ENCODE measurements around the gene GOLGA6L7. TPM values are rescaled to one million over a fixed set of nuclear protein-coding genes. Genes with fewer than 3 reads are reported as not detected.
"Not testable (repeated sequence)": the region's sequence is repeated elsewhere in the genome, so short reads cannot be mapped to it uniquely, and the experiment has no call there.

Gene GOLGA6L7
- total and polyA plus RNA-seq, 2 of the 13 experiments (the other 11 are each of a cell fraction or from before 2014, with no cell fraction given) = not detected

- TF ChIP-seq GMEB1 (CRISPR knock-in tag; IDR thresholded peaks at IDR 0.05; ENCODE audit: borderline replicate concordance) (peak; percentile 82; the same call in 1 of the 2 replicates), POGZ (CRISPR knock-in tag; IDR thresholded peaks at IDR 0.05) (0 out of 2 replicates have a peak, but pooled peaks have one; percentile 17)
Observed at GRCh38 chr15:28831897-28832587, 16.4 kb downstream of the GOLGA6L7 start (continued).

- in situ Hi-C loops (cut with HindIII; ENCODE audit: extremely low pct_ligation_motif_present, low pct_unique_long_range_greater_than_20kb) = not testable (repeated sequence)
Observed at GRCh38 chr15:28821420-28821819, 27.0 kb downstream of the GOLGA6L7 start.

GRCh38 chr15:28819930-28820295 is 28.5 kb downstream of the GOLGA6L7 start:
- H3K27me3 ChIP-seq (ENCODE audit: control insufficient read depth in 1 of 2, insufficient read depth in 2 of 2, low read length in 2 of 2); H4K20me1 ChIP-seq (ENCODE audit: insufficient read depth, low read length); in situ Hi-C loops (cut with HindIII; ENCODE audit: extremely low pct_ligation_motif_present, low pct_unique_long_range_greater_than_20kb); intact Hi-C loops (cut with micrococcal nuclease; ENCODE audit: unreplicated experiment); H2AFZ ChIP-seq (ENCODE audit: low read length); H3K36me3 ChIP-seq (replicated peaks in 1 of 2; ENCODE audit: control insufficient read depth in 1 of 2, insufficient read depth in 2 of 2, low read length in 2 of 2); H3K79me2 ChIP-seq (ENCODE audit: insufficient read depth, low read length); BruUV-seq (replicated peaks); H3K4me3 ChIP-seq (replicated peaks in 1 of 3; ENCODE audit: insufficient read depth in 1 of 3, low read depth in 2 of 3, low read length in 3 of 3); H3K9ac ChIP-seq (ENCODE audit: insufficient read depth, low read depth, low read length); H3K9me3 ChIP-seq (ENCODE audit: low read length); DNase-seq (ENCODE audit: low spot score); FAIRE-seq; H3K4me1 ChIP-seq (ENCODE audit: insufficient read depth, low read length); CTCF ChIA-PET (ENCODE audit: low intra/inter-chr PET ratio, low total read pairs); H3K27ac ChIP-seq (ENCODE audit: extremely low read length, insufficient read depth, low read length); POLR2A ChIA-PET: not testable (repeated sequence)
- peak; percentile 70 for ATAC-seq
- H3K4me2 ChIP-seq (ENCODE audit: low read depth, low read length) = peak overlapping the region; percentile 45; the same call in 1 of the 2 replicates
- 24% methylated on average over 2 of the region's 3 CpGs for WGBS (ENCODE audit: low lambda C conversion rate)

More at GRCh38 chr15:28821420-28821819, 27.0 kb downstream of the GOLGA6L7 start:
- H3K9me3 ChIP-seq (ENCODE audit: low read length); CTCF ChIA-PET (ENCODE audit: low intra/inter-chr PET ratio, low total read pairs); intact Hi-C loops (cut with micrococcal nuclease; ENCODE audit: unreplicated experiment); H3K9ac ChIP-seq (ENCODE audit: insufficient read depth, low read depth, low read length); H3K36me3 ChIP-seq (replicated peaks in 1 of 2; ENCODE audit: control insufficient read depth in 1 of 2, insufficient read depth in 2 of 2, low read length in 2 of 2); H3K4me1 ChIP-seq (ENCODE audit: insufficient read depth, low read length); FAIRE-seq; H4K20me1 ChIP-seq (ENCODE audit: insufficient read depth, low read length); POLR2A ChIA-PET; BruUV-seq (replicated peaks); H3K4me3 ChIP-seq (replicated peaks in 1 of 3; ENCODE audit: insufficient read depth in 1 of 3, low read depth in 2 of 3, low read length in 3 of 3); H3K79me2 ChIP-seq (ENCODE audit: insufficient read depth, low read length); H3K27me3 ChIP-seq (ENCODE audit: control insufficient read depth in 1 of 2, insufficient read depth in 2 of 2, low read length in 2 of 2); H3K4me2 ChIP-seq (ENCODE audit: low read depth, low read length); ATAC-seq; H3K27ac ChIP-seq (ENCODE audit: extremely low read length, insufficient read depth, low read length); H2AFZ ChIP-seq (ENCODE audit: low read length); DNase-seq (ENCODE audit: low spot score): not testable (repeated sequence)
- TF ChIP-seq MAFF (IDR thresholded peaks at IDR 0.05; ENCODE audit: low read depth, low read length) (0 out of 2 replicates have a peak, but pooled peaks have one; percentile 34), MAFK (conservative IDR thresholded peaks at IDR 0.05 in 1 of 2, IDR thresholded peaks at IDR 0.05 in 1 of 2; ENCODE audit: low read length in 2 of 2) (peak in 1 of 2 experiments; percentile 62; a peak in 3 of 4 replicates)
- WGBS (ENCODE audit: low lambda C conversion rate) = 48% methylated on average over 2 of the region's 2 CpGs

Data from HepG2 (cell line).